NCI-H146 treated with DMSO at 0.1 percent for 48 hours (cell line): ENCODE measurements around the gene MEAK7.

Experiments used
- DNase-seq: peaks from one replicate; lab custom pipeline; 2025; ENCODE audit not compliant: unreplicated experiment; lab: John Stamatoyannopoulos, UW

MEAK7 gene

GRCh38 chr16:84513123-84513522 lies 8.7 kb upstream of the MEAK7 start:
- no peak for DNase-seq

DNA sequence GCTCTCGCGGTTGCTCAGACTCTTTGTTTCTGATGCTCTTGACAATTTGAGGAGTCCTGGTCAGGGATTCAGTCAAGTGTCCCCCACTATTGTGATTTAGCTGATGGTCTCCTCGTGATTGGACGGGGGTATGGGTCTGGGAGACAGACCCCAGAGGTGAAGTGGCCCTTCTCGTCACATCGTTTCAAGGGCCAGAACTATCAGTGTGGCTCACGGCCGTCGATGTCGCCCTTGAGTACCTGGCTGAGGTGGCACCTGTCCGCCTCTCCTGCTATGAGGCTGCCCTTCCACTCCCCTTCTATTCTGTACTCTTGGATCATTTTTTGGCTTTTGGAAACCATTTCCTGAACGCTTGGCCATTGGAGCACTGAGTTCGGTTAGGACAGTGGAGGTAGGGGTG lies 7.4 kb upstream of the MEAK7 start:
- DNase-seq = no peak

DNA sequence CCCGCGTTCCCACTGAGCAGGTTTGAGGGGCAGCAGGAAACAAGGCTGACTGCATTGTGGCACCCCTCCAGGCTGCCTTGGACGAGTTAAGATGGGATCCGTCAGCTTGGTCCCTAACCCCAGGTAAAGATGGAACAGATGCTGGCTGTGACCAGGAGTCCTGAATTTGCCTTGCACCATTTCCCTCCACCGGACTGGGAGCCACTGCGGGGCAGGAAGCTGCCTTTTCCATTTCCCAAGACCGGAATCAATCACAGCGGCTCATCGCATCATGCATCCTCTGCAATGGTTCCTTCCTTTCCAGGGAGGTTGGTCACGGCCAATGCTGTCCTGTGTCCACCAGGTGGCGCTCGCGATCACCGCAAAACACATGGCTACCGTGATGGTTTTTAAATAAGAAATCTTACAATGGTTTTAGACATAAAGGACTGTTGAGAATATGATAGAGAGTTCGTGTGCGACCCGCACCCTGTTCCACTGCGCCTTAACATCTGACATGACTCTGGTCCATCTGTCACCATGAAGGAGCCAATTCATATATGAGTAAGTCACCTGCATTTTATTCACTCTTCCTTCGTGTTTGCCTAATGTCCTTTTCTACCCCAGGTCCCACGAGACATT lies 6.8 kb upstream of the MEAK7 start:
- DNase-seq = peak; percentile 23

- no peak for DNase-seq
Measured at GRCh38 chr16:84509032-84509950, 4.8 kb upstream of the MEAK7 start.

DNA sequence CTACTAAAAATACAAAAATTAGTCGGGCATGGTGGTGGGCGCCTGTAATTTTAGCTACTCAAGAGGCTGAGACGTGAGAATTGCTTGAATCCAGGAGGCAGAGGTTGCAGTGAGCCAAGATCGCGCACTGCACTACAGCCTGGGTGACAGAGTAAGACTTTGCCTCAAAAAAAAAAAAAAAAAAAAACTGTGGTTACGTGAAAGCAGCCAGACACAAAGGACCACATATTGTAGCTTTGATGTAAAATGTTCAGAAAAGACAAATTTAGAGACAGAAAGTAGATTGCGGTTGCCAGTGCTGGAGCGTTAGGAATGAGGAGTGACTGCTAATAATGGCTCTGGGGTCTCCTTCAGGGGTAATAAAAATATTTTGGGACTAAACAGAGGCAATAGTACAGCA lies 4.0 kb upstream of the MEAK7 start:
- no peak for DNase-seq

- no peak for DNase-seq
Measured at GRCh38 chr16:84507011-84507982, 2.8 kb upstream of the MEAK7 start.

DNA sequence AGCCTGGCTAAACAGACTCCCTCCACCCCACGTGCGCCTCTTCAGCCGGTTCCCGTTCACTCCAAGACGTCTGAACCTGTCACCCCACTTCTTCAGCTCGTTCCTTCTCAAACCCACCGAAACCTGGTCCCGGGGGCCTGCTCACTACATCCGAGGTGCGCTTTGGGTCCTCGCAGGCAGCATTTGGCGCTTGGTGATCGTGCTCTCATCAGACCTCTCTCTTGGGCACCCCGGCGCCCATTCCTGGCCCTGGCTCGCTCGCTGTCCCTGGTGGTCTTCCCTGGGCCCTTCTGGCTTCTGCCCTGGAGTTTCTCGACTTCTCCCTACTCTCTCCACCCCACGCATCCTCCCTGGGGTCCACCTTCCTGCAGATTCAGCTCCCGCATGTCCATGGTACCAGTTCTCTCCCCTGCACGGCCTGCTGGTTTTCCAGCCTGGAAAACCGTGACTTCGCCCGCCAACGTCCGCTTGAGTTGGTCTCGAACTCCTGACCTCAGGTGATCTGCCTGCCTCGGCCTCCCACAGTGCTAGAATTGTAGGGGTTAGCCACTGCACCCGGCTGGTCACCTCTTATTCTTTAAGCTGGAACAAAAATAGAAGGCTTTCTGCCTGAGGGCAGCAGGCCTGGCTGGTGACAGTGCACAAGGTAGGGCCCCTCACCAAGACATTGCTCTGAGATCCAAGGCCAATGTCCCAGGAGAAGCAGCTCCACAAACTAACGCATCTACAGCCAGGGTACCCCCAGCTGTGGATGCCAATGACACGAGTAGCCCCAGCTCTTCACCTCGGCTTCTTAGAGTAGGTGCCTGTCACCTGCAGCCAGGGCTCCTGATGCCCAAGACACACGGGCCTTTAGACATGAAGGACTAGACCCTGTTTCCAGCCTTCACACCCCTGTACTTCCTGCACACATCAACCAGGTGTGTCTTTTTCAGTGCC lies 1.1 kb upstream of the MEAK7 start:
- DNase-seq = no peak

- DNase-seq = no peak
Measured at GRCh38 chr16:84503751-84504395, 586 bp downstream of the MEAK7 start.

- DNase-seq = no peak
Measured at GRCh38 chr16:84502581-84502980, 1.9 kb downstream of the MEAK7 start.

DNA sequence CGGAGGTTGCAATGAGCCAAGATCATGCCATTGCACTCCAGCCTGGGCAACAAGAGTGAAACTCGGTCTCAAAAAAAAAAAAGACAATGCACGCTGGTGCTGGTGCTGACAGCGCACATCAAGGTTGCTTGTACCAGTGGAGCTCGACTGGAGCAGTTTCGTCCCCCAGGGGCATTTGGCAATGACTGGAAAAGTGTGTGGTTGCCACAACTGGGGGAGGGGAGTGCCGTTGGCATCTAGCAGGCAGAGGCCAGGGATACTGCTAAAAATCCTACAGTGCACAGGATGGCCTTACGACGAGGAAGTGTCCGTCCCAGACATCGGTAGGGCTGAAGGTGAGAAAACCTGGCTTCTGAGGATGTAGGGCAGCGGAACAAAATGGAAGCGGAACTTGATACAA lies 2.4 kb downstream of the MEAK7 start:
- no peak for DNase-seq

- DNase-seq = no peak
Measured at GRCh38 chr16:84501077-84501735, 3.3 kb downstream of the MEAK7 start.

DNA sequence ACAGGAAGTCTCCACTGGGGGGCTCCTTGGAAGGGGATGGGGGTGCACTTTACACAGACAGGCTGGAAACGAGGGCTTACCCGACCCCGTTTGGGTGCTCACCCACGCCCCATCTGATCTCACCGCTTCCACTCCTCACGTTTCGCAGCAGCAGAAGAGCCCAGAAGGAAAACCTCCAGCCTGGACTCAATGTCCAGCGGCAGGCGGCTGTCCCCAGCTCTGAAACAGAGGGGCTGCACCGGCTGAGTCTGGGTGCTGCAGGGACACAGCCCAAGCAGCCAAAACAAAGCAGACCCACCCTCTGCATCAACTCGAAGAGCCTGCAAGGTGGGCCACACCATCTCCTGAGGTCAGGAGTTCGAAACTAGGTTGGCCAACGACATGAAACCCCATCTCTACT lies 3.9 kb downstream of the MEAK7 start:
- no peak for DNase-seq

- DNase-seq = no peak
Measured at GRCh38 chr16:84499638-84500037, 4.8 kb downstream of the MEAK7 start.

- no peak for DNase-seq
Measured at GRCh38 chr16:84498859-84499620, 5.4 kb downstream of the MEAK7 start.

- no peak for DNase-seq
Measured at GRCh38 chr16:84498223-84498610, 6.2 kb downstream of the MEAK7 start.

DNA sequence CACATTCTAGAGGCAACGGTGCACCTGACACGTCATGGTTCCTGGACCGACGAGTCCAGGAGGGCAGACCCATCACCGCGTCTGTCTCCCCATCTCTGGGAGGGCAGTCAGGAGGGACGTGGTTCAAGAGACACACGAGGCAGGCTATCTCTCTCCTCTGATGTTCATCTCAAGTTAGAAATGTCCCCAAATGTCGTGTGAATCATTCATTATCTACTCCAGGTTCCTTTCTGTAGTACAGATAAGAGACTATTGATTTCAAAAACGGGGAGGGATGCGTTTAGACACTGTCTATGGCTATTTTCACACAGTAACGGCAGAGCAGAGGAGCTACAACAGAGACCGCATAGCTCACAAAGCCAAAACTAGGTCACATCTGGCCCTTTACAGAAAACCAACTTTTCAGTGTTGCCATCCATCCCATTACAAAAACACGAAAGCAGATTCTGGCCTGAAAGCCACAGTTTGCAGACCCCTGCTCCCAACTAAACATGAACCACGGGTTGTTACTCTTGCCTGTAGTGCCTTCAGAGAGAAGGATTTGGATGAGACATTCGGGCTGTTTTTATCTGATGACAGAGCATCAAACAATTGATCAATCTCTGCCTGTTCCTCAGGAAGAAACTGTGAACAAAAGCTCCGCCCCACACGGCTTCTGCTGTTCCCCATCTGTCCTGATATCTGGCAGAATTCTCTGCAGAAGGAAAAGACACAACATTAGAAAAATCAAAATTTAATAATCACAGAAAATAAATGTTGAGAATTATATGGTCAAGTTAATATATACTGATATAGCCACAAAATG lies 6.8 kb downstream of the MEAK7 start:
- DNase-seq = no peak

DNA sequence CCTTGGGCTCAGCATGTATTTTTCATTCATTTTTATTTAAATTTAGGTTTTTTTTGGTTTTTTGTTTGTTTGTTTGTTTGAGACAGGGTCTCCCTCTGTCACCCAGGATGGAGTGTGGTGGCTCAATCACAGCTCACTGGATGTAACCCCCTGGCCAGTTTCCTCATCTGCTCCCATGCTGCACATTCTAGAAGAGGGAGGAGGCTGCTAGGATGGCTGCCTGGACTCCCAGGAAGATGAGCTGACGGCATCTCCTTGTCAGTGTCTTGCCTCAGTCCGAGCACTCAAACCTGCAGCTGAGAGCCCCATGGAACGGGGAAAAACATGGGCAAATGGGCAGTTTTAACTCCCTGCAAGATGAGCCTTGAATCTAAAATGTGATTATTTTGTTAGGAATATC lies 7.5 kb downstream of the MEAK7 start:
- no peak for DNase-seq

DNA sequence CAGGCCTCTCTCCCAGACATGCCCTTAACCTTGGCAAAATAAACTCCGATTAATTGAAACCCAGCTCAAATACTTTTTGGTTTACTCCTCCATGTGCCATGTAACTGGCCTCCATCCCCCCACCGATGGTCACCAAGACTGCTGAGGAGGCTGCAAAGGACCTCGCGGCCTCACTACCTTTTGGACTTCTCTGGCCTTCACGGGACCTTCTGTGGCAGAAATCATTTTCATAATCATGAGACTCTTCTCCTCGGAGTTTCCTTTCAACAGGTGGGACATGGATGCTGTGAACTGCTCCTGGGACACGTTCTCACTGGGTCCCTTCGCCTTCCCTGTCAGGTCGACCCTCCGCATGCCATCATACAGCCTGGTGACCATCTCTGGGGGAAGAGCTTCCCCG lies 9.0 kb downstream of the MEAK7 start:
- no peak for DNase-seq
